SK-N-SH (cell line): ENCODE results near the gene SORL1. TPM values are rescaled to one million over a fixed set of nuclear protein-coding genes. Genes with fewer than 3 reads are reported as not detected.

Experiments used
- CTCF ChIA-PET: fragments of 300-600, 350-600 bp; formaldehyde crosslinking; extraction: SDS; loops from one replicate; lab custom pipeline; 2021; lab: Yijun Ruan, JAX
- POLR2A ChIA-PET: fragments of 350-600 bp; sonication (Branson Sonifier 250); formaldehyde crosslinking; extraction: SDS; loops from one replicate; lab custom pipeline; 2020; ENCODE audit warnings: antibody characterized with exemption, inconsistent platforms; lab: Yijun Ruan, JAX
- DNase-seq: peaks from one replicate; pipeline ENCODE4 v3.0.0; 2012
- H2AFZ ChIP-seq: fragments of 200-600 bp; sonication (generic); 2 replicates; pipeline ENCODE4 v1.8.1; 2016; ENCODE audit warnings: antibody characterized with exemption, mild to moderate bottlenecking, low read depth
- H3F3A ChIP-seq: fragments of 200-600 bp; sonication (generic); replicated peaks from 2 replicates; pipeline ENCODE3; 2016; ENCODE audit warnings: antibody characterized with exemption, mild to moderate bottlenecking; ENCODE audit not compliant: insufficient read depth
- H3K27ac ChIP-seq, 2 experiments: fragments of 200-500 bp in 1 of 2; fragments of 200-600 bp in 1 of 2; sonication (Bioruptor generic) in 1 of 2; sonication (generic), shearing (Covaris generic) in 1 of 2; 2 replicates each; pipeline versions ENCODE4 v1.5.1 to v1.6.1; 2014 to 2016; ENCODE audit warnings: low read depth in 2 of 2, inconsistent platforms in 1 of 2, low read length in 1 of 2, mild to moderate bottlenecking in 1 of 2, mixed read lengths in 1 of 2
- H3K27me3 ChIP-seq: fragments of 200-600 bp; sonication (generic), shearing (Covaris generic); 2 replicates; pipeline ENCODE4 v1.6.1; 2016; ENCODE audit warnings: mixed run types; ENCODE audit not compliant: insufficient read depth
- H3K36me3 ChIP-seq, 2 experiments: fragments of 200-500 bp in 1 of 2; fragments of 200-600 bp in 1 of 2; sonication (Bioruptor generic) in 1 of 2; sonication (generic) in 1 of 2; replicated peaks in 1 of 2; 2 replicates each; pipeline versions ENCODE3 to v1.5.1; 2014 to 2016; ENCODE audit warnings: low read length in 1 of 2, mild to moderate bottlenecking in 1 of 2; ENCODE audit not compliant: insufficient read depth in 2 of 2, control insufficient read depth in 1 of 2
- H3K4me1 ChIP-seq, 2 experiments: fragments of 200-500 bp in 1 of 2; fragments of 200-600 bp in 1 of 2; sonication (Bioruptor generic) in 1 of 2; sonication (generic), shearing (Covaris generic) in 1 of 2; 2 replicates each; pipeline versions ENCODE4 v1.5.1 to v1.6.1; 2014 to 2016; ENCODE audit warnings: low read depth in 1 of 2, low read length in 1 of 2, mixed run types in 1 of 2; ENCODE audit not compliant: insufficient read depth in 2 of 2, control insufficient read depth in 1 of 2
- H3K4me2 ChIP-seq: fragments of 200-600 bp; sonication (generic), shearing (Covaris generic); 2 replicates; pipeline ENCODE4 v1.6.1; 2017; ENCODE audit warnings: mixed run types
- H3K4me3 ChIP-seq, 2 experiments: fragments of 200-500 bp in 1 of 2; fragments of 200-600 bp in 1 of 2; sonication (Bioruptor generic) in 1 of 2; sonication (generic), shearing (Covaris generic) in 1 of 2; 2 replicates each; pipeline versions ENCODE4 v1.5.1 to v1.8.1; 2014 to 2016; ENCODE audit warnings: low read depth in 2 of 2, inconsistent platforms in 1 of 2, low read length in 1 of 2, mild to moderate bottlenecking in 1 of 2, mixed read lengths in 1 of 2, moderate library complexity in 1 of 2
- H3K79me2 ChIP-seq: fragments of 200-600 bp; sonication (generic); 2 replicates; pipeline ENCODE4 v1.8.1; 2017; ENCODE audit warnings: mild to moderate bottlenecking; ENCODE audit not compliant: insufficient read depth
- H3K9ac ChIP-seq: fragments of 200-600 bp; sonication (generic); 2 replicates; pipeline ENCODE4 v1.6.1; 2017; ENCODE audit warnings: mixed run types
- H3K9me2 ChIP-seq: fragments of 200-600 bp; sonication (generic); 2 replicates; pipeline ENCODE4 v1.6.1; 2017; ENCODE audit warnings: mixed run types
- H3K9me3 ChIP-seq: fragments of 200-600 bp; sonication (generic); 2 replicates; pipeline ENCODE4 v1.6.1; 2017; ENCODE audit warnings: mixed run types, mild to moderate bottlenecking, moderate library complexity
- H4K20me1 ChIP-seq: fragments of 200-600 bp; sonication (generic); 2 replicates; pipeline ENCODE4 v1.6.1; 2017; ENCODE audit warnings: mild to moderate bottlenecking, mixed run types; ENCODE audit not compliant: insufficient read depth
- CHD2 ChIP-seq: fragments of 150-350 bp; IDR thresholded peaks from 2 replicates; pipeline ENCODE4 v1.6.1; 2018; ENCODE audit warnings: low read length; ENCODE audit not compliant: partially characterized antibody
- CTCF ChIP-seq: fragments of 200-600 bp; sonication (generic); IDR thresholded peaks from 2 replicates; pipeline ENCODE4 v1.6.1; 2017; ENCODE audit warnings: antibody characterized with exemption, mild to moderate bottlenecking, moderate library complexity
- EP300 ChIP-seq, 2 experiments: IDR thresholded peaks; 2 replicates each; pipeline versions ENCODE4 v1.4.0 to v1.6.1; 2012; ENCODE audit warnings: borderline replicate concordance in 1 of 2, low read depth in 1 of 2, low read length in 1 of 2
- EZH2phosphoT487 ChIP-seq: fragments of 200-600 bp; sonication (generic); IDR thresholded peaks from 2 replicates; pipeline ENCODE4 v1.6.1; 2017; ENCODE audit warnings: low read depth, mixed run types, mild to moderate bottlenecking, antibody characterized with exemption, moderate library complexity, borderline replicate concordance
- GABPA ChIP-seq: IDR thresholded peaks from 2 replicates; pipeline ENCODE4 v1.4.0; 2012; ENCODE audit warnings: low read depth, mild to moderate bottlenecking
- GATA2 ChIP-seq: sonication (generic); formaldehyde crosslinking; IDR thresholded peaks from 2 replicates; pipeline ENCODE4 v1.5.0; 2020; ENCODE audit warnings: mild to moderate bottlenecking, missing genetic modification reagents
- MAX ChIP-seq: IDR thresholded peaks from 2 replicates; pipeline ENCODE4 v1.4.0; 2012; ENCODE audit warnings: low read depth
- MXI1 ChIP-seq: IDR thresholded peaks from 2 replicates; pipeline ENCODE4 v1.6.1; 2012; ENCODE audit warnings: mild to moderate bottlenecking, low read depth, low read length, improper control_type of control experiment
- NFIC ChIP-seq: IDR thresholded peaks from 2 replicates; pipeline ENCODE4 v1.4.0; 2012; ENCODE audit warnings: borderline replicate concordance
- NRF1 ChIP-seq: IDR thresholded peaks from 2 replicates; pipeline ENCODE4 v1.6.1; 2012; ENCODE audit warnings: low read depth, mild to moderate bottlenecking, low read length
- POLR2AphosphoS5 ChIP-seq: IDR thresholded peaks from 2 replicates; pipeline ENCODE4 v1.6.1; 2012; ENCODE audit warnings: low read depth, low read length
- RAD21 ChIP-seq: IDR thresholded peaks from 2 replicates; pipeline ENCODE4 v1.6.1; 2012; ENCODE audit warnings: mild to moderate bottlenecking, low read length
- RCOR1 ChIP-seq: fragments of 150-350 bp; IDR thresholded peaks from 2 replicates; pipeline ENCODE4 v1.6.1; 2017; ENCODE audit warnings: antibody characterized with exemption, low read length
- RFX5 ChIP-seq: IDR thresholded peaks from 2 replicates; pipeline ENCODE4 v1.6.1; 2012; ENCODE audit warnings: mild to moderate bottlenecking, improper control_type of control experiment, low read length
- RXRA ChIP-seq: IDR thresholded peaks from 2 replicates; pipeline ENCODE4 v1.4.0; 2012; ENCODE audit warnings: low read depth, mild to moderate bottlenecking, borderline replicate concordance
- SIN3A ChIP-seq: IDR thresholded peaks from 2 replicates; pipeline ENCODE4 v1.6.1; 2012; ENCODE audit warnings: low read depth, mild to moderate bottlenecking, low read length, moderate library complexity, borderline replicate concordance
- SMC3 ChIP-seq: IDR thresholded peaks from 2 replicates; pipeline ENCODE4 v1.6.1; 2012; ENCODE audit warnings: low read depth, low read length, improper control_type of control experiment
- TCF12 ChIP-seq: IDR thresholded peaks from 2 replicates; pipeline ENCODE4 v1.4.0; 2012
- TEAD4 ChIP-seq: IDR thresholded peaks from 2 replicates; pipeline ENCODE4 v1.4.0; 2012; ENCODE audit warnings: mild to moderate bottlenecking, borderline replicate concordance; ENCODE audit not compliant: insufficient read depth
- YY1 ChIP-seq: IDR thresholded peaks from 2 replicates; pipeline ENCODE4 v1.4.0; 2012; ENCODE audit warnings: low read depth, mild to moderate bottlenecking
- WGBS: methylation state at CpG from one replicate; pipeline ENCODE4 v1.1.6; 2017; ENCODE audit warnings: low lambda C conversion rate; 5-methylcytosine and 5-hydroxymethylcytosine counted together
- polyA plus RNA-seq, 3 experiments: library from polyadenylated mRNA; depleted of rRNA; stranded (reverse); fragments of >200 nt; gene quantifications; 2 replicates each; pipeline ENCODE4 v1.2.3, GENCODE V29; 2012
- TF ChIP-seq, protein P1 (sequence below): IDR thresholded peaks from 2 replicates; pipeline ENCODE4; 2012
- TF ChIP-seq, protein P2 (sequence below): IDR thresholded peaks from 2 replicates; pipeline ENCODE4 v1.4.0; 2012; ENCODE audit warnings: low read depth, borderline replicate concordance
- TF ChIP-seq, protein P3 (sequence below): IDR thresholded peaks from 2 replicates; pipeline ENCODE4 v1.4.0; 2012; ENCODE audit warnings: low read depth, borderline replicate concordance

Gene SORL1
- polyA plus RNA-seq, 1 of the 3 experiments (the other 2 are of a cell fraction) = 7.1 TPM

- POLR2A ChIA-PET = no interaction called here
- Histone ChIP-seq H3K9me3 (no peaks in the 10 kb centered on the region), H3K4me2 (no peak overlapping the region), H3K27me3 (no peaks in the 10 kb centered on the region), H3K36me3 (peaks cover 0 to 13% of the 10 kb centered on the region in 2 experiments), H3K4me3 (no peak overlapping the region), H3K9ac (no peak overlapping the region), H3K4me1 (no peaks in the 10 kb centered on the region), H3K9me2 (no peaks in the 10 kb centered on the region), H3K27ac (no peak overlapping the region), H2AFZ (no peak overlapping the region), H3F3A (no peaks in the 10 kb centered on the region), H3K79me2 (no peaks in the 10 kb centered on the region), H4K20me1 (no peaks in the 10 kb centered on the region)
- 86% methylated on average over 4 of the region's 4 CpGs for WGBS
- TF ChIP-seq TCF12 = 0 out of 2 replicates have a peak, but pooled peaks have one; percentile 12
- TF ChIP-seq POLR2AphosphoS5 = no peak
- TF ChIP-seq, protein P1, sequence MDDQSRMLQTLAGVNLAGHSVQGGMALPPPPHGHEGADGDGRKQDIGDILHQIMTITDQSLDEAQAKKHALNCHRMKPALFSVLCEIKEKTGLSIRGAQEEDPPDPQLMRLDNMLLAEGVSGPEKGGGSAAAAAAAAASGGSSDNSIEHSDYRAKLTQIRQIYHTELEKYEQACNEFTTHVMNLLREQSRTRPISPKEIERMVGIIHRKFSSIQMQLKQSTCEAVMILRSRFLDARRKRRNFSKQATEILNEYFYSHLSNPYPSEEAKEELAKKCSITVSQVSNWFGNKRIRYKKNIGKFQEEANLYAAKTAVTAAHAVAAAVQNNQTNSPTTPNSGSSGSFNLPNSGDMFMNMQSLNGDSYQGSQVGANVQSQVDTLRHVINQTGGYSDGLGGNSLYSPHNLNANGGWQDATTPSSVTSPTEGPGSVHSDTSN = peak; percentile 56
- no peak for TF ChIP-seq SIN3A
- TF ChIP-seq RAD21 = no peak
- no peak for TF ChIP-seq MXI1
- TF ChIP-seq, protein P2, sequence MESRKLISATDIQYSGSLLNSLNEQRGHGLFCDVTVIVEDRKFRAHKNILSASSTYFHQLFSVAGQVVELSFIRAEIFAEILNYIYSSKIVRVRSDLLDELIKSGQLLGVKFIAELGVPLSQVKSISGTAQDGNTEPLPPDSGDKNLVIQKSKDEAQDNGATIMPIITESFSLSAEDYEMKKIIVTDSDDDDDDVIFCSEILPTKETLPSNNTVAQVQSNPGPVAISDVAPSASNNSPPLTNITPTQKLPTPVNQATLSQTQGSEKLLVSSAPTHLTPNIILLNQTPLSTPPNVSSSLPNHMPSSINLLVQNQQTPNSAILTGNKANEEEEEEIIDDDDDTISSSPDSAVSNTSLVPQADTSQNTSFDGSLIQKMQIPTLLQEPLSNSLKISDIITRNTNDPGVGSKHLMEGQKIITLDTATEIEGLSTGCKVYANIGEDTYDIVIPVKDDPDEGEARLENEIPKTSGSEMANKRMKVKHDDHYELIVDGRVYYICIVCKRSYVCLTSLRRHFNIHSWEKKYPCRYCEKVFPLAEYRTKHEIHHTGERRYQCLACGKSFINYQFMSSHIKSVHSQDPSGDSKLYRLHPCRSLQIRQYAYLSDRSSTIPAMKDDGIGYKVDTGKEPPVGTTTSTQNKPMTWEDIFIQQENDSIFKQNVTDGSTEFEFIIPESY = no peak
- TF ChIP-seq NRF1 = no peak
- TF ChIP-seq GATA2 (CRISPR knock-in tag) = no peak
- DNase-seq = no peak
- CTCF ChIA-PET = interaction anchor here (1.3 kb wide), 1 partner anchor 477 kb away, joined by 3 read pairs; no protein-coding TSS in a partner anchor
Observed at GRCh38 chr11:121606354-121606753, 154.2 kb downstream of the SORL1 start.

GRCh38 chr11:121607341-121607740, 155.2 kb downstream of the SORL1 start:
- Histone ChIP-seq H3K9me2 (no peaks in the 10 kb centered on the region), H3K36me3 (peaks cover 0 to 13% of the 10 kb centered on the region in 2 experiments), H3K27ac (no peak overlapping the region), H3K4me2 (no peak overlapping the region), H3K27me3 (no peaks in the 10 kb centered on the region), H3K79me2 (no peaks in the 10 kb centered on the region), H3K9me3 (no peaks in the 10 kb centered on the region), H3F3A (no peaks in the 10 kb centered on the region), H3K4me1 (no peaks in the 10 kb centered on the region), H3K9ac (no peak overlapping the region), H2AFZ (no peak overlapping the region), H4K20me1 (no peaks in the 10 kb centered on the region), H3K4me3 (no peak overlapping the region)
- WGBS = 88% methylated on average over 5 of the region's 5 CpGs
- ChIA-PET POLR2A (no interaction called here), CTCF (interaction anchor here (0.7 to 1.3 kb wide), 2 partner anchors 16 to 478 kb away, joined by 3 read pairs; no protein-coding TSS in a partner anchor)
- DNase-seq = no peak
- TF ChIP-seq CTCF = no peak
- no peak for TF ChIP-seq EP300 (IDR thresholded peaks at IDR 0.05; ENCODE audit: borderline replicate concordance in 1 of 2, low read depth in 1 of 2, low read length in 1 of 2)
- TF ChIP-seq RFX5 = no peak
- TF ChIP-seq GABPA = no peak
- no peak for TF ChIP-seq MAX
- TF ChIP-seq YY1 = no peak
- TF ChIP-seq, protein P3, sequence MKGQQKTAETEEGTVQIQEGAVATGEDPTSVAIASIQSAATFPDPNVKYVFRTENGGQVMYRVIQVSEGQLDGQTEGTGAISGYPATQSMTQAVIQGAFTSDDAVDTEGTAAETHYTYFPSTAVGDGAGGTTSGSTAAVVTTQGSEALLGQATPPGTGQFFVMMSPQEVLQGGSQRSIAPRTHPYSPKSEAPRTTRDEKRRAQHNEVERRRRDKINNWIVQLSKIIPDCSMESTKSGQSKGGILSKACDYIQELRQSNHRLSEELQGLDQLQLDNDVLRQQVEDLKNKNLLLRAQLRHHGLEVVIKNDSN = no peak
- TF ChIP-seq SMC3 = no peak
- no peak for TF ChIP-seq MXI1
- no peak for TF ChIP-seq POLR2AphosphoS5
- no peak for TF ChIP-seq SIN3A
- TF ChIP-seq TEAD4 = no peak
- no peak for TF ChIP-seq CHD2
- no peak for TF ChIP-seq EZH2phosphoT487
- TF ChIP-seq RXRA = no peak
- TF ChIP-seq RCOR1 = no peak
- no peak for TF ChIP-seq NFIC
